Esophagus squamous epithelium (tissue), 4 donors: ENCODE measurements around the gene PRSS50.

Source experiments
- CTCF ChIP-seq, 6 experiments: fragments of 450-650 bp in 4 of 6; fragments of 200-600 bp in 2 of 6; sonication (generic) in 2 of 6; IDR thresholded peaks; one replicate each; pipeline ENCODE4 v1.5.1; 2016 to 2019; ENCODE audit warnings: antibody characterized with exemption in 6 of 6, mild to moderate bottlenecking in 4 of 6, moderate library complexity in 4 of 6
- POLR2A ChIP-seq, 4 donors: fragments of 450-650 bp; IDR thresholded peaks; one replicate each; pipeline ENCODE4 v1.6.1; 2017; ENCODE audit warnings: antibody characterized with exemption in 4 of 4, mild to moderate bottlenecking in 4 of 4, moderate library complexity in 3 of 4

DNA sequence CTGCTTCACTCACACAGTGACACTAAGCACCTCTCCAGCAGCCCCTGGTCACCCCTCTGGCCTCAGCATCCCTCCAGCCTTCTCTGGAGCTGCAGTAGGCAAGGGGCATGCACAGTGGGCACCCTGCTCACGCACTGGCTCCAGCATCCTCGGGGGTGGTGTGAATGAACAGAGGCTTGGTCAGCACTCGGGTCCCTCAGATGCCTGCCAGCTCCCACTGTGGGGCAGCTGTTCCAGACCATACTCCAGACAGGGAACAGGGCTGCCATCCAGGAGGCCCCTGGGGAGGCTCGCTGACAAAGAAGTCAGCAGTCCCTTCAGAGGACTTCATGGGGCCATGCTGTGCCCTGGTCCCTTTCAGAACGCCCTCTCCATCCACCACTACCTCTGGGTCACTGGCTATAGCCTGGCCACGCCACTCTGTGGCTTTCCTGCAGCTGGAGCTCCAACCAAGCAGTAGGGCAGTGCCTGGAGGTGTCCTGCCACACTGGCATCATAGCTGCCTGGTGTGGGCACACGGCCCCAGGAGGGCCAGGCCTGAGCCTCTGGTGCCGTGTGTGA lies 50.5 kb downstream of the PRSS50 start:
- TF ChIP-seq CTCF (IDR thresholded peaks at IDR 0.05): no peak
- no peak for TF ChIP-seq POLR2A (IDR thresholded peaks at IDR 0.05)
